ENCODE data around the gene DNASE2.

Gene DNASE2

GRCh38 chr19:12828494-12828893 is 52.8 kb downstream of the DNASE2 start:
- no peak for DNase-seq

GRCh38 chr19:12825254-12826131 is 55.8 kb downstream of the DNASE2 start:
- DNase-seq = no peak

Data from inflammatory macrophage treated with lipopolysaccharide for 4 hours (primary cell).